Stomach (tissue), 9 donors: ENCODE data around the gene LOXL1. TPM values are rescaled to one million over a fixed set of nuclear protein-coding genes. Genes with fewer than 3 reads are reported as not detected.
A peak's percentile ranks its signal among the peaks of the same experiment; 100 is the strongest.

Experiments
- DNase-seq, 2 donors: peaks; one replicate each; pipeline versions ENCODE4 v3.0.0 to v3.0.0-alpha.2; 2013 to 2019
- H3K27ac ChIP-seq, 5 donors: fragments of 200-600 bp in 4 of 5; sonication (generic) in 4 of 5; one replicate each; pipeline ENCODE4 v1.5.1; 2013 to 2019; ENCODE audit warnings: mild to moderate bottlenecking in 1 of 5, moderate library complexity in 1 of 5
- H3K27me3 ChIP-seq, 3 donors: fragments of 200-600 bp; sonication (generic); one replicate each; pipeline ENCODE4 v1.5.1; 2017 to 2019; ENCODE audit warnings: mixed run types in 1 of 3
- H3K36me3 ChIP-seq, 4 donors: fragments of 200-600 bp; sonication (generic); 1 replicate in 3 of 4; 2 replicates in 1 of 4; pipeline ENCODE4 v1.5.1; 2016 to 2019
- H3K4me1 ChIP-seq, 4 donors: fragments of 200-600 bp; sonication (generic); one replicate each; pipeline ENCODE4 v1.5.1; 2016 to 2019
- H3K4me3 ChIP-seq, 4 donors: fragments of 200-600 bp; sonication (generic) in 3 of 4; one replicate each; pipeline ENCODE4 v1.5.1; 2016 to 2019; ENCODE audit warnings: mild to moderate bottlenecking in 1 of 4
- H3K9me3 ChIP-seq, 4 donors: fragments of 200-600 bp; sonication (generic); one replicate each; pipeline ENCODE4 v1.5.1; 2016 to 2019
- CTCF ChIP-seq, 7 experiments: fragments of 450-650 bp in 4 of 7; fragments of 200-600 bp in 3 of 7; sonication (generic) in 3 of 7; IDR thresholded peaks; one replicate each; pipeline ENCODE4 v1.5.1; 2016 to 2019; ENCODE audit warnings: antibody characterized with exemption in 7 of 7, control low read depth in 2 of 7, mild to moderate bottlenecking in 1 of 7
- EP300 ChIP-seq: sonication (generic); formaldehyde crosslinking; IDR thresholded peaks from one replicate; pipeline ENCODE4 v1.6.1; 2017; ENCODE audit warnings: antibody characterized with exemption
- POLR2A ChIP-seq, 4 donors: fragments of 450-650 bp; IDR thresholded peaks; one replicate each; pipeline ENCODE4 v1.6.1; 2016; ENCODE audit warnings: antibody characterized with exemption in 4 of 4, control low read depth in 2 of 4, mild to moderate bottlenecking in 1 of 4, moderate library complexity in 1 of 4
- POLR2AphosphoS5 ChIP-seq, 3 donors: sonication (generic); formaldehyde crosslinking; IDR thresholded peaks; one replicate each; pipeline ENCODE4 v1.6.1; 2016; ENCODE audit warnings: antibody characterized with exemption in 3 of 3
- WGBS, 5 donors: extraction: QIAGEN DNeasy Blood & Tissue Kit in 3 of 5; methylation state at CpG; one replicate each; pipeline versions ENCODE4 v1.1.5 to v1.1.7; 2013 to 2018; 5-methylcytosine and 5-hydroxymethylcytosine counted together
- intact Hi-C: fragments of 100-400 bp; cut with DNase I; formaldehyde crosslinking; loops from one replicate; pipeline ENCODE4 v1.15.1; 2023; ENCODE audit warnings: low total_unique reads
- polyA plus RNA-seq, 3 donors: library from polyadenylated mRNA; stranded (reverse); fragments of 200-250 nt; gene quantifications; one replicate each; pipeline ENCODE4 v1.2.3, GENCODE V29; 2013
- total RNA-seq, 5 donors: library from RNA; depleted of rRNA; stranded (reverse); fragments of >200 nt; gene quantifications; one replicate each; pipeline versions ENCODE4 v1.1.0 to v1.2.3, GENCODE V29; 2014 to 2016
- donor health status: healthy with polysubstance abuse.
- donor health status: Bipolar disorder and iron deficiency.
- donor health status: healthy.

LOXL1 gene
- total and polyA plus RNA-seq, 8 donors, result 5.2 to 48.4 (median 19.9) TPM

GRCh38 chr15:73941044-73941443, 14.8 kb downstream of the LOXL1 start:
- Histone ChIP-seq H3K27ac (peak overlapping the region in 2 of 5 donors; percentile 7 to 16), H3K36me3 (peaks cover 0 to 2% (median 0%) of the 10 kb centered on the region in 4 donors), H3K4me3 (no peak overlapping the region), H3K27me3 (no peaks in the 10 kb centered on the region), H3K4me1 (peaks cover 19 to 53% (median 36%) of the 10 kb centered on the region in 4 donors), H3K9me3 (no peaks in the 10 kb centered on the region)
- no peak for TF ChIP-seq POLR2AphosphoS5 (IDR thresholded peaks at IDR 0.05)
- no peak for TF ChIP-seq CTCF (IDR thresholded peaks at IDR 0.05)
- TF ChIP-seq EP300, result no peak
- no peak for TF ChIP-seq POLR2A (IDR thresholded peaks at IDR 0.05)
- intact Hi-C loops, result no loop called here
- DNase-seq, result peak in 1 of 2 donors; percentile 54
- 64 to 87% (median 76%) methylated on average over 1 of the region's 1 CpG; no CpG with 5 or more reads in 1 of the 5 donors for WGBS, 5 donors

- H3K4me3 ChIP-seq, result no peak overlapping the region
- H3K27me3 ChIP-seq, result no peaks in the 10 kb centered on the region
- peaks cover 15 to 49% (median 34%) of the 10 kb centered on the region in 4 donors for H3K4me1 ChIP-seq
- WGBS, 5 donors, result 87 to 95% (median 92%) methylated on average over 3 of the region's 3 CpGs
- H3K36me3 ChIP-seq, result peaks cover 0 to 6% (median 0%) of the 10 kb centered on the region in 4 donors
- DNase-seq, result no peak
- TF ChIP-seq POLR2A (IDR thresholded peaks at IDR 0.05), result no peak
- intact Hi-C loops, result no loop called here
- H3K27ac ChIP-seq, result peak overlapping the region in 1 of 5 donors; percentile 16
- no peaks in the 10 kb centered on the region for H3K9me3 ChIP-seq
These were observed 15.2 kb downstream of the LOXL1 start for GRCh38 chr15:73941449-73941848.

- H3K9me3 ChIP-seq, result no peaks in the 10 kb centered on the region
- H3K4me3 ChIP-seq, result no peak overlapping the region
- WGBS, 5 donors, result 68 to 83% (median 80%) methylated on average over 10 of the region's 10 CpGs
- no peak overlapping the region for H3K27ac ChIP-seq
- DNase-seq, result no peak
- H3K27me3 ChIP-seq, result no peaks in the 10 kb centered on the region
- intact Hi-C loops, result no loop called here
- H3K36me3 ChIP-seq, result peaks cover 0 to 12% (median 4%) of the 10 kb centered on the region in 4 donors
- TF ChIP-seq EP300 (no peak), POLR2A (IDR thresholded peaks at IDR 0.05) (no peak), CTCF (IDR thresholded peaks at IDR 0.05) (no peak), POLR2AphosphoS5 (IDR thresholded peaks at IDR 0.05) (no peak)
- peaks cover 12 to 43% (median 31%) of the 10 kb centered on the region in 4 donors for H3K4me1 ChIP-seq
These were observed 15.8 kb downstream of the LOXL1 start for GRCh38 chr15:73941871-73942635.

GRCh38 chr15:73942751-73943270, 16.5 kb downstream of the LOXL1 start:
- DNase-seq, result no peak
- H3K9me3 ChIP-seq, result no peaks in the 10 kb centered on the region
- 77 to 87% (median 81%) methylated on average over 5 to 6 of the region's 6 CpGs for WGBS, 5 donors
- H3K27ac ChIP-seq, result no peak overlapping the region
- no peaks in the 10 kb centered on the region for H3K27me3 ChIP-seq
- peaks cover 2 to 19% (median 12%) of the 10 kb centered on the region in 4 donors for H3K36me3 ChIP-seq
- intact Hi-C loops, result no loop called here
- TF ChIP-seq EP300 (no peak), CTCF (IDR thresholded peaks at IDR 0.05) (no peak), POLR2AphosphoS5 (IDR thresholded peaks at IDR 0.05) (no peak), POLR2A (IDR thresholded peaks at IDR 0.05) (no peak)
- peaks cover 12 to 42% (median 29%) of the 10 kb centered on the region in 4 donors for H3K4me1 ChIP-seq
- no peak overlapping the region for H3K4me3 ChIP-seq
